HG02610 (cell line): Measurements from ENCODE around the gene ACACA.
"Not testable (repeated sequence)": the region's sequence is repeated elsewhere in the genome, so short reads cannot be mapped to it uniquely, and the experiment has no call there.

Source experiments
- ATAC-seq: cut with Tn5 transposase; IDR thresholded peaks from one replicate; pipeline ENCODE4 v1.9.1; 2021; ENCODE audit warnings: mild to moderate bottlenecking, moderate library complexity; ENCODE audit not compliant: unreplicated experiment

Gene ACACA

GRCh38 chr17:37406635-37407461, at the start of gene ACACA, which contains the start of gene TADA2A:
TSS of gene ACACA (minus strand) at chr17:37406836. CDS start at chr17:37406299, 537 bp downstream.
TSS of gene TADA2A (plus strand) at chr17:37406886. CDS start at chr17:37411366, 4,480 bp downstream.
- ATAC-seq = peak; percentile 78

- no peak for ATAC-seq
Measured at GRCh38 chr17:37450112-37450511, 43.5 kb upstream of the ACACA start.

- no peak for ATAC-seq
Measured at GRCh38 chr17:37447641-37448040, 41.0 kb upstream of the ACACA start.

GRCh38 chr17:37446027-37446426, 39.4 kb upstream of the ACACA start:
- no peak for ATAC-seq

GRCh38 chr17:37441369-37442014, 34.9 kb upstream of the ACACA start:
- ATAC-seq = not testable (repeated sequence)

- no peak for ATAC-seq
Measured at GRCh38 chr17:37440424-37440823, 33.8 kb upstream of the ACACA start.

- no peak for ATAC-seq
Measured at GRCh38 chr17:37438141-37438540, 31.5 kb upstream of the ACACA start.

- no peak for ATAC-seq
Measured at GRCh38 chr17:37432671-37433070, 26.0 kb upstream of the ACACA start.

- no peak for ATAC-seq
Measured at GRCh38 chr17:37430051-37430627, 23.5 kb upstream of the ACACA start.

- no peak for ATAC-seq
Measured at GRCh38 chr17:37429453-37429852, 22.8 kb upstream of the ACACA start.

GRCh38 chr17:37429039-37429438, 22.4 kb upstream of the ACACA start:
- no peak for ATAC-seq

- no peak for ATAC-seq
Measured at GRCh38 chr17:37425268-37425667, 18.6 kb upstream of the ACACA start.

GRCh38 chr17:37422971-37423625, 16.5 kb upstream of the ACACA start:
- ATAC-seq = no peak

GRCh38 chr17:37417852-37418251, 11.2 kb upstream of the ACACA start:
- ATAC-seq = no peak

GRCh38 chr17:37413875-37414519, 7.4 kb upstream of the ACACA start:
- ATAC-seq = no peak

- no peak for ATAC-seq
Measured at GRCh38 chr17:37410357-37410756, 3.7 kb upstream of the ACACA start.

- not testable (repeated sequence) for ATAC-seq
Measured at GRCh38 chr17:37408145-37408479, 1.5 kb upstream of the ACACA start.

GRCh38 chr17:37405955-37406634, 541 bp downstream of the ACACA start:
- ATAC-seq = peak; percentile 21

- not testable (repeated sequence) for ATAC-seq
Measured at GRCh38 chr17:37405522-37405921, 1.1 kb downstream of the ACACA start.

GRCh38 chr17:37400505-37400904, 6.1 kb downstream of the ACACA start:
- ATAC-seq = no peak
